HG03432 (cell line): Measurements from ENCODE around the gene PFKFB3.
"Not testable (repeated sequence)": the region's sequence is repeated elsewhere in the genome, so short reads cannot be mapped to it uniquely, and the experiment has no call there.

Experiments used
- ATAC-seq: cut with Tn5 transposase; IDR thresholded peaks from one replicate; pipeline ENCODE4 v1.9.1; 2021; ENCODE audit warnings: mild to moderate bottlenecking, moderate library complexity; ENCODE audit not compliant: unreplicated experiment

The PFKFB3 gene

GRCh38 chr10:6202684-6203330 is at the start of gene PFKFB3:
Gene PFKFB3, plus strand, starts transcription at chr10:6202932. Its CDS starts 329 bp downstream, at chr10:6203261.
- peak; percentile 77 for ATAC-seq

- no peak for ATAC-seq
These were observed 48.9 kb upstream of the PFKFB3 start for GRCh38 chr10:6153845-6154244.

DNA sequence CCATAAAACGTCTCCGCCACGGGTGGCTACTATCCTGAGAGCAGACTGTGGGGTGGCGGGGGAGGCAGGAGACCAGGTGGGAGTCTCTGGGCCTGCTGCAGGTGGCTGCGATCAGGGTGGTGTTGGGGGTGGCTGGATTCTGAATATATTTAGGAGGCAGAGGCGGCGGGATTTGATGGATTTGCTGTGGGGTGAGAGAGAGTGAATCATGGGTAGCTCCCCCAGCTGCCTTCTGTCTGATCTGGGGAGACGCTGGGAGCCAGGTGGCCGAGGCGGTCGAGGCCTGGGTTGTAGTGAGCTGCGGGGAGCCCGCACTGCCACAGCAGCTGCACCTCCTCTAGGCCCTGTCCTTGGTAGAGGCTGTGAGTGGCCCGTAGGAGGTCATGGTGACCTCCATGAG is 48.2 kb upstream of the PFKFB3 start:
- ATAC-seq = no peak

GRCh38 chr10:6158276-6158675 is 44.5 kb upstream of the PFKFB3 start:
- no peak for ATAC-seq

- no peak for ATAC-seq
These were observed 40.8 kb upstream of the PFKFB3 start for GRCh38 chr10:6161921-6162320.

- no peak for ATAC-seq
These were observed 40.0 kb upstream of the PFKFB3 start for GRCh38 chr10:6162589-6163356.

DNA sequence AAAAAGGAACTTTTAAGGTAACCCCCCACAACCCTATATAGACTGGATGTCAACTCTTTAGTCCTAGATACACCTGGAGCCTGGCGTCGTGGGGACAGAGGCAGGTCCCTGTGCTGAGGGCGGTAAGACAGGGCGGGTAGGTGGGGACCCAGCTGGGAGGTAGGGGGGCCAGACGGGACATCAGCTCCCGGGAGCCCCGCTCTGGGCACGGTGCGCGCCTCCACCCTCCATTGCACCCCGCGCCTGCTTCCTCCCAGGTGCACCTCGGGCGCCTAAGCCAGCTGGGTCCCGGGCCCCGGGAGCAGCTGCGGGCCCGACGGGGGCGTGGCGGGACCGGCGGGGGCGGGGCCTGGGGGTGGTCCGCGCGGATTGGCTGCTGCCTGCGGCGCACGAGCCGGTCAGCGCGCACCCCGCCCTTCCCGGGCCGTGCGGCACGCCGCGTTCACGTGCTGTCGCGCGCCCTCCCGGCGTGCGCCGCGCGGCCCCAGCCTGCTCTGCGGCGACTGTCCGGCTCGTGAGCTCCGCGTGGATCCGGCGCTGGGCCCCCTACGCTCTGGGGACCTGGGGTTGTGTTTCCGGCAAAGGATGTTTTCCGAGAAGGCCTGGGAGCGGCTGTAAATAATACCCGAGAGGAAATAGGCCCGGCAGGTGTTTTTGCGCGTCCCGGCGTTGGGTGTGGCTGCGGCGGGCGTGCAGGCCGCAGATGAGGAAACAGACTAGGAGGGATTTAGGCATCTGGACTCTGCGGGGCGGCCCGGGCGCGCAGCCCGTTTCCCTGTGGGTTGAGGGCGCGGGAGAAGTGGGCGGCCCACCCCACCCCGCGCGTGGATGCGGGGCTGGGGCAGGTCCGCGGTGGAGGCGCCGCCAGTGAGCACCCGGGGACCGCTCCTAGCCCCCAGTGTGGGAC is 39.1 kb upstream of the PFKFB3 start:
- peak; percentile 96 for ATAC-seq

- no peak for ATAC-seq
These were observed 38.2 kb upstream of the PFKFB3 start for GRCh38 chr10:6164271-6165095.

GRCh38 chr10:6165221-6165725 is 37.5 kb upstream of the PFKFB3 start:
- no peak for ATAC-seq

GRCh38 chr10:6165933-6166332 is 36.8 kb upstream of the PFKFB3 start:
- ATAC-seq = not testable (repeated sequence)

DNA sequence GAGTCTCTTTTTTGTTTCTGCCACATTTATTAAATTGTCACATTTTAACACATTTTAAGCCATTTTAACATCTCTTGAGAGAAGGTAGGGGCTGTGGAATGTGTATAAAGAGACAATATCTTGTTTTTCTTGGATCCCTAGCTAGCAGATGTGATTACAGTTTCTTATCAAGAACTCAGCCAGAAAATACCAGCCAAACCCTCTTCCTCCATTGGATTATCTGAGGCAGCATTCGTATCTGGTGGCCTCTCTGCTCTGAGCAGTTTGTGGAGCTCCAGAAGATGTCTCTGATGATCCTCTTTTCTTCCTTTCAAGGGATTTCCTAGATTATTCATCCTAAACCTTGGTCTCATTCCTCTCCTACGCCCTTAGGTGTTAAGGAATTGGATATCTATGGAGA is 35.3 kb upstream of the PFKFB3 start:
- ATAC-seq = no peak

- no peak for ATAC-seq
These were observed 34.6 kb upstream of the PFKFB3 start for GRCh38 chr10:6168084-6168483.

- ATAC-seq = no peak
These were observed 32.1 kb upstream of the PFKFB3 start for GRCh38 chr10:6170638-6171037.

DNA sequence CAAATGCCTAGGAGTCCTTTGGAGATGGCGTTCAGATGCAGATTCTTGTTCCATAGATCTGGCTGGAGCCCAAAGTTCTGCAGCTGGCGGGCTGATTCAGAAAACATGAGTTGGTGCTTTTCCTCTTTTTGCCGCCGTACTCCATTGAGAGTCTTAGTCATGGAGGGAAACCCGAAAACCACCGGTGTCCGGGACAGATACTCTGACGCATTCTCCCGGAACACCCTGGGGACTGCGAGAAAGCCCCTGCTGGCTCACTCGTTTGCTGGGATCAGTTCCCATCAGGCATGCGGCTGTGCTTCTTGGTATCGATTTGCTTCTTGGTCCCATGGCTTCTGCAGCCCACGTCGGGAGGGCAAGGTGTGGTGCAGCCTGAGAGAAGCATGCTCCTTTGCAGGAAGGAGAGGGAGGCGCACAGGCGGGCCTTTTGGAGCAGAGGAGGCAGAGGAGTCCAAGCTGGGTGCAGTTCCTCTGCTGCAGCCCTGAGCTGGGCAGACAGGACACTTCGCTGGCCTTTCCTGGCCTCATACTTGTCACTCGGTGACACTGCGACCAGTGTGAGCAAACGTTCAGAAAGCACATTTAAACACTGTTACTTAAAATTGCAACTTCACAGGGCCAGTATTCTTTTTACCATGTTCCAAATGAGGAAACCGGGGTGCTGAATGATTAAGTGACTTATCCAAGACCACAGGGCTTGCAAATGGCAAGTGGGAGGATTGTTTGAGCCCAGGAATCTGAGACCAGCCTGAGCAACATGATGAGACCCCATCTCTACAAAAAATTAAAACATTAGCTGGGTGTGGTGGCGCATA is 30.6 kb upstream of the PFKFB3 start:
- peak; percentile 58 for ATAC-seq

DNA sequence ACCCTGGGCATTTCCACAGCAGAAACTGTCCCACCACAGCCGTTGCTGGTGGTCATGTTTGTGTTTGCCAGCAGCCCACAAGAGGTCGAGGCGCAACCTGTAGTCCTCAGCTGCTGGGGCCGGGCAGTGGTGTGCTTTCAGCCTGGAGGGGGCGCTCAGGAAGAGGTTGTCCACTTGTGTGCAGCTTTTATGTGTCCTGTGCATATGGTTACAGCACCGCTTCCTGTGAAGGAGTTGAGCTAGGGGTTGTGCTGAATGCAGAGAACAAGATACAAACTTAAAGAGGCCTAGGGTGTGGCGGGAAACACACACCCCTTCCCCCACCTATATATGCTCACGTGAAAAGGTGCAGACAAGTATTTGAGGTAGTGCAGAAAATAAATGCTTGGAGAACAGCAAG is 29.5 kb upstream of the PFKFB3 start:
- no peak for ATAC-seq

- no peak for ATAC-seq
These were observed 28.4 kb upstream of the PFKFB3 start for GRCh38 chr10:6174201-6174874.

GRCh38 chr10:6175329-6176055 is 27.2 kb upstream of the PFKFB3 start:
- ATAC-seq = no peak

- ATAC-seq = no peak
These were observed 26.0 kb upstream of the PFKFB3 start for GRCh38 chr10:6176691-6177231.
